AG04450 (cell line): ENCODE data around the gene ZSCAN25. TPM values are rescaled to one million over a fixed set of nuclear protein-coding genes. Genes with fewer than 3 reads are reported as not detected.

ENCODE experiments used
- CTCF ChIA-PET: fragments of 300-600, 350-600 bp; formaldehyde crosslinking; extraction: SDS; loops from one replicate; lab custom pipeline; 2022; ENCODE audit warnings: antibody characterized with exemption, inconsistent platforms; lab: Charles Lee
- POLR2A ChIA-PET: fragments of 350-600 bp; formaldehyde crosslinking; extraction: SDS; loops from one replicate; lab custom pipeline; 2021; ENCODE audit warnings: antibody characterized with exemption, inconsistent platforms; lab: Yijun Ruan, JAX
- DNase-seq: peaks from one replicate; pipeline ENCODE4 v3.0.0-alpha.2; 2011; ENCODE audit warnings: low read depth, low spot score
- H3K27ac ChIP-seq: one replicate; pipeline ENCODE4 v1.5.1; 2012; ENCODE audit warnings: low read depth, low read length, control low read depth
- H3K27me3 ChIP-seq: one replicate; pipeline ENCODE4 v1.6.0; 2012; ENCODE audit warnings: low read length; ENCODE audit not compliant: control insufficient read depth, insufficient read depth
- H3K4me3 ChIP-seq: 2 replicates; pipeline ENCODE4 v1.5.1; 2011; ENCODE audit warnings: mild to moderate bottlenecking, low read depth, low read length, control low read depth
- H3K9me3 ChIP-seq: 2 replicates; pipeline ENCODE4 v1.5.1; 2012; ENCODE audit warnings: low read length; ENCODE audit not compliant: control insufficient read depth, insufficient read depth
- polyA plus RNA-seq: library from polyadenylated mRNA; depleted of rRNA; stranded (reverse); fragments of >200 nt; gene quantifications from 2 replicates; pipeline ENCODE4 v1.2.3, GENCODE V29; 2011
- TF ChIP-seq, protein P1 (sequence below): IDR thresholded peaks from 2 replicates; pipeline ENCODE4 v1.5.1; 2011; ENCODE audit warnings: low read depth, low read length, control low read depth, inconsistent platforms

Gene ZSCAN25
- polyA plus RNA-seq, 1 experiment = 6.4 TPM

- TF ChIP-seq, protein P1, sequence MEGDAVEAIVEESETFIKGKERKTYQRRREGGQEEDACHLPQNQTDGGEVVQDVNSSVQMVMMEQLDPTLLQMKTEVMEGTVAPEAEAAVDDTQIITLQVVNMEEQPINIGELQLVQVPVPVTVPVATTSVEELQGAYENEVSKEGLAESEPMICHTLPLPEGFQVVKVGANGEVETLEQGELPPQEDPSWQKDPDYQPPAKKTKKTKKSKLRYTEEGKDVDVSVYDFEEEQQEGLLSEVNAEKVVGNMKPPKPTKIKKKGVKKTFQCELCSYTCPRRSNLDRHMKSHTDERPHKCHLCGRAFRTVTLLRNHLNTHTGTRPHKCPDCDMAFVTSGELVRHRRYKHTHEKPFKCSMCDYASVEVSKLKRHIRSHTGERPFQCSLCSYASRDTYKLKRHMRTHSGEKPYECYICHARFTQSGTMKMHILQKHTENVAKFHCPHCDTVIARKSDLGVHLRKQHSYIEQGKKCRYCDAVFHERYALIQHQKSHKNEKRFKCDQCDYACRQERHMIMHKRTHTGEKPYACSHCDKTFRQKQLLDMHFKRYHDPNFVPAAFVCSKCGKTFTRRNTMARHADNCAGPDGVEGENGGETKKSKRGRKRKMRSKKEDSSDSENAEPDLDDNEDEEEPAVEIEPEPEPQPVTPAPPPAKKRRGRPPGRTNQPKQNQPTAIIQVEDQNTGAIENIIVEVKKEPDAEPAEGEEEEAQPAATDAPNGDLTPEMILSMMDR = no peak
- no peak overlapping the region for H3K4me3 ChIP-seq
- H3K9me3 ChIP-seq = no peaks in the 10 kb centered on the region
- ChIA-PET CTCF (no interaction called here), POLR2A (no interaction called here)
- H3K27me3 ChIP-seq = no peaks in the 10 kb centered on the region
- no peak for DNase-seq
- no peak overlapping the region for H3K27ac ChIP-seq
Observed at GRCh38 chr7:99666013-99666395, 49.3 kb downstream of the ZSCAN25 start.

- POLR2A ChIA-PET = no interaction called here
- TF ChIP-seq, protein P1 = no peak
- DNase-seq = no peak
- H3K27me3 ChIP-seq = no peaks in the 10 kb centered on the region
- no peaks in the 10 kb centered on the region for H3K9me3 ChIP-seq
- no peak overlapping the region for H3K4me3 ChIP-seq
- no peak overlapping the region for H3K27ac ChIP-seq
- CTCF ChIA-PET = no interaction called here
Observed at GRCh38 chr7:99667179-99667578, 50.4 kb downstream of the ZSCAN25 start.

DNA sequence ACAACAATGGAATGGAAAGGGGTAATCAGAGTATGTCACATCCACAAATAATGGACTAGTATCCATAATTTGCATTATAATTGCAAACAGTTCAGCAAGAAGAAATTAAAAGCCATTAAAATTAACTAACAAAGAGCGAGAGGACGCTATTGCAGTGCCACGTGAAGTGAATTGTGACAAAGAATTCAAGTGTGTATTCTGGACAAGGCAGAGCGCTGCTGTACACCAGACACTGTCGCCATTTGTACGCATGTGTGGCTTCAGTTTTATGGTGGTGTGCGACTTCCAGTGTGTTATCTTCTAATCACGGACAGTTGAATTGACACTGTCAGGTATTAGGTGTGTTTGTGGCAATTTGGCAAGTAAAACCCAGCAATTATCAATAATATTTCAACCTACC, 51.8 kb downstream of the ZSCAN25 start:
- CTCF ChIA-PET = no interaction called here
- DNase-seq = no peak

DNA sequence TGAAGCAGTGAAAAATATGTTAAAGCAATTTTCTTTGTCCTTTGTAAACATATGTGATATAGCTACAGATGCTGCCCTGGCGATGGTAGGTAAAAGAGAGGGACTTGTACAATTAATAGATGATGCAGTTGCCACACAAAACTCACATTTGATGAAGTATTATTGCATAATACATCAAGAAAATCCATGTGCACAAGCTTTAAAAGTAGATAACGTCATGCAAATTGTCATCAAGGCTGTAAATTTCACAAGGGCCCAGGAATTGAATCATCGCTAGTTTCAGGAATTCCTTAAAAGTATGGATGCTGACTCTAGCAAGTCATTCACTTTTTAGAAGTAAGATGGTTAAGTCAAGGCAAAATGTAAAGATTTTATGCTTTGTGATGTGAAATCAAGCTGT, 53.0 kb downstream of the ZSCAN25 start:
- no peak overlapping the region for H3K27ac ChIP-seq
- POLR2A ChIA-PET = no interaction called here

More for the DNA sequence above, 51.8 kb downstream of the ZSCAN25 start:
- Histone ChIP-seq H3K4me3 (no peak overlapping the region), H3K9me3 (no peaks in the 10 kb centered on the region), H3K27me3 (no peaks in the 10 kb centered on the region), H3K27ac (no peak overlapping the region)
- POLR2A ChIA-PET = no interaction called here
- TF ChIP-seq, protein P1 = no peak

GRCh38 chr7:99672573-99672972, 55.8 kb downstream of the ZSCAN25 start:
- DNase-seq = no peak
- TF ChIP-seq, protein P1 = no peak
- CTCF ChIA-PET = no interaction called here
- Histone ChIP-seq H3K27ac (no peak overlapping the region), H3K4me3 (no peak overlapping the region), H3K9me3 (no peaks in the 10 kb centered on the region), H3K27me3 (no peaks in the 10 kb centered on the region)
- POLR2A ChIA-PET = no interaction called here

More for the DNA sequence above, 53.0 kb downstream of the ZSCAN25 start:
- no peaks in the 10 kb centered on the region for H3K27me3 ChIP-seq
- H3K9me3 ChIP-seq = no peaks in the 10 kb centered on the region
- TF ChIP-seq, protein P1 = no peak
- no peak for DNase-seq
- CTCF ChIA-PET = no interaction called here
- H3K4me3 ChIP-seq = no peak overlapping the region
